Lung microvascular endothelial cell (primary cell): ENCODE results near the gene BBS9. TPM values are rescaled to one million over a fixed set of nuclear protein-coding genes. Genes with fewer than 3 reads are reported as not detected.

Source experiments
- DNase-seq, 2 donors: peaks; one replicate each; pipeline versions ENCODE4 v3.0.0 to v3.0.0-alpha.2; 2010; ENCODE audit warnings: low read depth in 2 of 2
- total RNA-seq: library from RNA; depleted of rRNA; stranded (reverse); fragments of >200 nt; gene quantifications from 2 replicates; pipeline ENCODE4 v1.2.1, GENCODE V29; 2014

Gene BBS9
- total RNA-seq, 1 donor from 2014 or later = 13.7 TPM

- DNase-seq = no peak
Measured at GRCh38 chr7:33645104-33645503, 515.7 kb downstream of the BBS9 start.

GRCh38 chr7:33646166-33646565, 516.8 kb downstream of the BBS9 start:
- DNase-seq = no peak

DNA sequence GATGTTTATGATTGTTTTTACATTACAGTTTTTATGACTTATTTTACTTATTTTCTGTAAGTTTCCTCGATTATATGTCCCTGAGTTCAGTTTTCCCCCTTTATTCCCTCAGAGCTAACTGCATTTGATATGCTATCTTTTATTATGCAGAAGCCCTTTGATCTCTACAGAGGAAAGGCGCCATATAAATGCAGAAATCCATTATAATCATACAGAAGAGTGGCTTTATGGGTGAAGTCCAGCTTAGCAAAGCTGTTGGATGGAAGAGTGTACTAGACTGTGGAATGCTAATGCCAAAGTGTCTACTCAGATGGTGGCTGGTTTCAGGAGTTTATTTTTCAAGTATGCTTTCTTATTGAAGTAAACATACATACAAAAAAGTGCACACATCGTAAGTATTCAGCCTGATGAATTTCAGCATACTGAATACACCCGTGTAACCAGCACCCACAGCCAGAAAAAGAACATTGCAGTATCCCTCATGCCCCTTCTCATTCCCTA, 517.6 kb downstream of the BBS9 start:
- no peak for DNase-seq

DNA sequence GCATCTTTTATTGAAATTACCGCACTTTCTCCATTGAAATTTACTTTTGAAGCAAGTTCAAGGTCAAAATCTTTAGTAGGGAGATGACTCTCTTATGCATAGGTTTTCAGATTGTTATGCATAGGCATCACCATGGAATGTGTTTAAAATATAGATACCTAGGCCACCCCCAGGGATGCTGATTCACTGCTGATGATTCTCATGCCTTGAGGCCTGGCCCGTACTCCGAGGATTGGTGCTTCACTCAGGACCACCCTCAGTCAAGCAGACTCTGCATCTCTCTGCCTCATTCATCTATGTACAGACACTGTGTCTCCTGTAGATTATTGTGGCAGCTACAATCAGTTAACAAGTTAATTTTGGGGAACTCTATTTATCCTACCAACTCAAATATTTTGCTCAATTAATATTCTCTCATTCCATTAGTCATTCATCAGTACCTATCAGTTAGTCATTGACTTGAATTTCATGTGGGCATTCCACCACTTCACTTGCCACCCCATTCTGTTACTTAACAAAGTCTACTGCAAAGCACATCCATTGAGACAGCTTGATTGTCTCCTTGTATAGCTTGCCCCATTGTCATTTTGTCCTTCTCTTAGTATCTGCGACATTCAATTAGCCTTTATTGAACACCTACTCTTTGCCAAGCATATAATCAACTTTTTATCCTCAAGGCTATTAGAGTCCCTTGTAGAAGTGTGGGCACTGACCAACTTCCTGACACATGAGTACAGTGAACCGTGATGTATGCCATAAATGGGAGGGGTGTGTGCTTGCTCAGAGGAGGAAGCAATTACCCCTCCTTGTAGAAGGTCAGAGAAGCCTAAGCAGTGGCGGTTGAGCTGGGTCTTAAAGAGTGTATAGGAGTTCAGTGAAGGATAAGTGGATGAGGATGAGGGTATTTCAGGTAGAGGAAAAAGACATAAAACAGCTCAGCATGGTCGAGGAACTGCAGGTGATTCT, 520.4 kb downstream of the BBS9 start:
- DNase-seq = no peak

DNA sequence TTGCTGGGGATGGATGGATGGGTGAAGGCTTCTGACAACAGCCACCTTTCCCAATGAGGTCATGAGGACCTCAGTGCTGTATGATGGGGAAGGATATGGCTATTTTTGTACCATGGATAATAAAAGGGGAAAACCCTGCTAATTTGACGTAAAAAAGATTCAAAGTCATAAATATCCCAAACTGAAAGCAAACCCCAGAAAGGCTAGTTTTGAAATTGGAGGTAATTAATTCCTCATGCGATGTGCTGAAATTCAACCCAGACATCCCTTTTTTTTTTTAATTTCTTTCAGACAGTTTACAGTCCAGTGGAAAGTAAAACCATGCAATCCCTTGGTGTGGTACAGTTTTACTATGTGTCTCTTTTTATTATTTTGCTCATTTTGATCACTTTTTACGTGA, 521.5 kb downstream of the BBS9 start:
- no peak for DNase-seq

DNA sequence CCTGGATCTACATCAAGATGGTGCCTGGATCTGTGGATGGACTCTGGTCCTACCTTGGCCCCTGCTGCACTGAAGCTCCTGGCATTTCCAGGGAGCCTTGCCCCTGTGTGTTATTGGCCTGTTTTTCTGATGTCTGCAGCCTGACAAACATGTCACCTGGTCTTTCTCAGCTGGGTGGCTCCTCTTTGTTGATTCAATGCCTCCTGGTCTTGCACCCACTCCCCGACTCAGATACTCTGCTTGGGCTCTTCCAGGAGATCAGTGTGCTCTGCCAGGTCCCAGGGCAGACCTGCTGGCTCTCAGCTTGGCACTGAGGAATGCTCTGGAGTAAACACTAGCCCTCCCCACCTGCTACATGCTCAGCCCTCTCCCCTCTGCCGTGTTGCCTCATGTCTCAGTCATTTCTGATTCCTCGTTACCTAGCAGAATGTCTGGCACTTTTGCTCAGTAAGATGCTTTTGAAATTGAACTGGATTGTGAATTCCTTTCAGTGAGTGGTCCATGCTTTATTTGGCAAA, 522.7 kb downstream of the BBS9 start:
- DNase-seq = no peak

DNA sequence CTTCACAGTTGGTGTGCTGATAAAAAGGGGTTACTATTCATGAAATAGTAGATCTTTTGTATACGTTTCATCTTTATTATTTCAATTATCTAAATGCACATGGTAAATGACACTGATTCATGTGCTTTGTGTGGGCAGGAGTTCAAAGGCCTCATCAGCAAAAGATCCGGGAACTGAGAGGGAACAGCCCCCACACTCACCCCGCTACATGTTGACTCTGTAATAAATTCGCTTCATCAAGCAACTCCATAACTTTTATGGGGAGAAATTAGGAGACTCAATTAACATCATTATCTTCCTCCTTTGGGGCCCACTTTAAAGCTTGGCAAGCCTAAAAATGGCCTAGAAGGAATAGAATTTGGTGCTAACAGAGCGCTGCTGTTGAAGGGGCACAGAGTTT, 525.3 kb downstream of the BBS9 start:
- DNase-seq = no peak

Other genes with a start within 250 kb of the BBS9 start
- 50.1 and 70.0 TPM in 2 replicates for gene KBTBD2, start 237.8 kb upstream of the BBS9 start, total RNA-seq
- gene FKBP9, start 172.1 kb upstream of the BBS9 start, total RNA-seq = 111 and 133 TPM in 2 replicates
- gene NT5C3A, start 66.8 kb upstream of the BBS9 start, total RNA-seq = 15.7 and 18.3 TPM in 2 replicates
- 7.6 and 9.1 TPM in 2 replicates for gene RP9, start 20.2 kb upstream of the BBS9 start, total RNA-seq